Calu3 (cell line): ENCODE data around the gene GAMT. TPM values are rescaled to one million over a fixed set of nuclear protein-coding genes. Genes with fewer than 3 reads are reported as not detected.
"Not testable (repeated sequence)": the region's sequence is repeated elsewhere in the genome, so short reads cannot be mapped to it uniquely, and the experiment has no call there.

Experiments used
- BruUV-seq: library from RNA; stranded (reverse); fragments of 400-500 nt; replicated peaks from 2 replicates; lab custom pipeline; 2021; lab: Mats Ljungman, UMichigan
- CTCF ChIA-PET: fragments of 300-600 bp; sonication (Branson Sonifier 250); formaldehyde crosslinking; loops from one replicate; lab custom pipeline; 2022; ENCODE audit warnings: antibody characterized with exemption; lab: Charles Lee
- DNase-seq: peaks from one replicate; pipeline ENCODE4 v3.0.0; 2022
- H3K27ac Mint-ChIP-seq: one replicate; pipeline ENCODE4 v1.8.0; 2022; ENCODE audit warnings: mixed read lengths; ENCODE audit not compliant: unreplicated experiment
- H3K27me3 Mint-ChIP-seq: one replicate; pipeline ENCODE4 v1.8.0; 2022; ENCODE audit warnings: mixed read lengths; ENCODE audit not compliant: unreplicated experiment
- H3K36me3 Mint-ChIP-seq: one replicate; pipeline ENCODE4 v1.8.0; 2022; ENCODE audit warnings: mild to moderate bottlenecking, moderate library complexity, mixed read lengths; ENCODE audit not compliant: insufficient read depth, unreplicated experiment
- H3K4me1 Mint-ChIP-seq: one replicate; pipeline ENCODE4 v1.8.0; 2022; ENCODE audit warnings: mild to moderate bottlenecking, low read depth, mixed read lengths; ENCODE audit not compliant: unreplicated experiment
- H3K4me3 Mint-ChIP-seq: one replicate; pipeline ENCODE4 v1.8.0; 2022; ENCODE audit warnings: mild to moderate bottlenecking, low read depth, moderate library complexity, mixed read lengths; ENCODE audit not compliant: unreplicated experiment
- H3K9me3 Mint-ChIP-seq: one replicate; pipeline ENCODE4 v1.8.0; 2022; ENCODE audit warnings: low read depth, mixed read lengths; ENCODE audit not compliant: unreplicated experiment
- CTCF ChIP-seq: fragments of 200-600 bp; IDR thresholded peaks from one replicate; pipeline ENCODE4 v1.8.0; 2022; ENCODE audit warnings: antibody characterized with exemption; ENCODE audit not compliant: unreplicated experiment
- intact Hi-C: fragments of 100-400 bp; cut with micrococcal nuclease; formaldehyde crosslinking; loops from one replicate; pipeline ENCODE4 v1.10.0; 2022; ENCODE audit not compliant: unreplicated experiment
- total RNA-seq: library from RNA; stranded (reverse); gene quantifications from 2 replicates; pipeline ENCODE4 v1.2.3, GENCODE V29; 2022

Gene GAMT
- total RNA-seq, 1 experiment from 2014 or later = 14.3 TPM

DNA sequence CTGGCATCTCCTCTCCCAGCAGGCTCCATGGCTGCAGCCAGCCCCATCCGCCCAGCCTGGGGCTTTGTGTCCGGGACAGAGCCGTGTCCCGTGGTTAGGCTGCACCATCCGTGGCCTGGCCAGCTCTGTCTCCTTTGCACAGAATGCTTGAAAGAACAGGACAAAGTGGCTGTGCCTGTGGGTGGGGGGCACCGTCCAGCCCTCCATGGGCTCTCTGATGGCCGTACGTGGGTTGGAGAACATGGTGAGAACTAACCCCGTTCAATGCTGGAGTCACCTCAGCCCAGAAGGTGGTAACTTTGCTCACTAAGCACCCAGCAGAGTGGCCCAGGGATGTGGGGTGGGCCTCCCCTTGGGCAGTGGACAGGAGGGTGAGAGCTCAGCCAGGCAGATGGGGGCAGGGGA, 39.7 kb upstream of the GAMT start:
- BruUV-seq = no TSS peak
- H3K27me3 Mint-ChIP-seq = no peaks in the 10 kb centered on the region
- no peaks in the 10 kb centered on the region for H3K9me3 Mint-ChIP-seq
- intact Hi-C loops = no loop called here
- H3K36me3 Mint-ChIP-seq = peaks cover 71% of the 10 kb centered on the region
- peak overlapping the region; percentile 95 for H3K4me3 Mint-ChIP-seq
- H3K4me1 Mint-ChIP-seq = no peaks in the 10 kb centered on the region
- no peak for DNase-seq
- CTCF ChIA-PET = no interaction called here
- no peak for TF ChIP-seq CTCF
- H3K27ac Mint-ChIP-seq = no peak overlapping the region

DNA sequence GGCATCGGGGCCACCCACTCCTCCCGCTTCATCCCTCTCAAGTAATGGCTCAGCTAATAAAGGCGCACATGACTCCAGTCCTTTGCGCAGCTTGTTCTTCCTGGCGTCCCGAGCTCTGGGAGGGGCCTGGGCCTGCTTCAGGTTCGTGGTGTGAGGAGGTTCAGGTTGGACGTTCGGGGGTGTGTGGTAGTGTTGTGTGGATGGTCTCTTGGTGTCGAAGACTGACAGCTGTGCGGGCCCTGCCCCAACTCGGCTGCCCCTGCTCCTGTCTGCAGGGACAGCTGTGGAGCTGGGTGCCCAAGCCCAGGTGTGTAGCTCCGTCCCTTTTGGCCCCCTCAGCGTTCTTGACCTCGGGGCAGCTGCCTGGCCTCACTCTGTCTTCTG, 39.1 kb upstream of the GAMT start:
- Mint-ChIP-seq H3K4me3 (peak overlapping the region; percentile 95), H3K27me3 (no peaks in the 10 kb centered on the region), H3K27ac (peak overlapping the region; percentile 27), H3K4me1 (no peaks in the 10 kb centered on the region), H3K9me3 (no peaks in the 10 kb centered on the region), H3K36me3 (peaks cover 66% of the 10 kb centered on the region)
- intact Hi-C loops = no loop called here
- CTCF ChIA-PET = no interaction called here
- no TSS peak for BruUV-seq
- DNase-seq = no peak
- TF ChIP-seq CTCF = no peak

- H3K4me3 Mint-ChIP-seq = peak overlapping the region; percentile 95
- H3K27me3 Mint-ChIP-seq, CTCF ChIA-PET, H3K9me3 Mint-ChIP-seq, H3K4me1 Mint-ChIP-seq, BruUV-seq, DNase-seq, intact Hi-C loops: not testable (repeated sequence)
- peak overlapping the region; percentile 99 for H3K27ac Mint-ChIP-seq
- H3K36me3 Mint-ChIP-seq = peaks cover 60% of the 10 kb centered on the region
Observed at GRCh38 chr19:1439525-1440417, 38.4 kb upstream of the GAMT start.

- Mint-ChIP-seq H3K27ac (peak overlapping the region; percentile 99), H3K4me3 (peak overlapping the region; percentile 95), H3K4me1 (no peaks in the 10 kb centered on the region), H3K27me3 (no peaks in the 10 kb centered on the region), H3K36me3 (peaks cover 58% of the 10 kb centered on the region), H3K9me3 (no peaks in the 10 kb centered on the region)
- CTCF ChIA-PET = no interaction called here
- BruUV-seq = no TSS peak
- intact Hi-C loops = no loop called here
- no peak for DNase-seq
- TF ChIP-seq CTCF = no peak
Observed at GRCh38 chr19:1438933-1439354, 37.6 kb upstream of the GAMT start.
